DND-41 (cell line): ENCODE data around the gene TSPAN8.

Experiments used
- EZH2 ChIP-seq: IDR thresholded peaks from 3 replicates; pipeline ENCODE4 v1.6.1; 2012; ENCODE audit warnings: borderline replicate concordance, low read depth, mild to moderate bottlenecking, moderate library complexity, low read length, inconsistent platforms; ENCODE audit not compliant: severe bottlenecking
- TF ChIP-seq, protein P1 (sequence below): IDR thresholded peaks from 2 replicates; pipeline ENCODE4 v1.5.1; 2012; ENCODE audit warnings: borderline replicate concordance, low read length, moderate library complexity, mild to moderate bottlenecking; ENCODE audit not compliant: poor library complexity, severe bottlenecking; ENCODE audit errors: extremely low read depth

DNA sequence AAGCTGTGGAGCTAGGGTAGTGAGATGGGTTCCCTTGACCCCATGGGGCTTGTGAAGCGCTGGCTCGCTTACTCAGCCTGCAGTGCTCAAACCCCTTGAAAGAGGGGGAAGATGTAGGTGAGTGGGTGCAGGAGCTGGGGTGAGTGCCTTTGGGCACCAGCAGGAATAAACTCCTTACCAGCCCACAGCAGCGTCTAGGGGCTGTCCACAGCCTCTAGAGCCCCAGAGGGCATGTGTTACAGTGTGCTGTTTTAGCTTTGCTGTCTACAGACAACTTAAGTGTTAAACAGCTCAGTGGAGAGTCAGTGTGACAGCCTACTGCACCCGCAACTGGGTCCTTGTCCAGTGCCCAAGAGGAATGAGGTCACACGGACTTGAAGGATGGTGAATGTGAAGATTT lies 48.0 kb downstream of the TSPAN8 start:
- no peak for TF ChIP-seq EZH2
- TF ChIP-seq, protein P1, sequence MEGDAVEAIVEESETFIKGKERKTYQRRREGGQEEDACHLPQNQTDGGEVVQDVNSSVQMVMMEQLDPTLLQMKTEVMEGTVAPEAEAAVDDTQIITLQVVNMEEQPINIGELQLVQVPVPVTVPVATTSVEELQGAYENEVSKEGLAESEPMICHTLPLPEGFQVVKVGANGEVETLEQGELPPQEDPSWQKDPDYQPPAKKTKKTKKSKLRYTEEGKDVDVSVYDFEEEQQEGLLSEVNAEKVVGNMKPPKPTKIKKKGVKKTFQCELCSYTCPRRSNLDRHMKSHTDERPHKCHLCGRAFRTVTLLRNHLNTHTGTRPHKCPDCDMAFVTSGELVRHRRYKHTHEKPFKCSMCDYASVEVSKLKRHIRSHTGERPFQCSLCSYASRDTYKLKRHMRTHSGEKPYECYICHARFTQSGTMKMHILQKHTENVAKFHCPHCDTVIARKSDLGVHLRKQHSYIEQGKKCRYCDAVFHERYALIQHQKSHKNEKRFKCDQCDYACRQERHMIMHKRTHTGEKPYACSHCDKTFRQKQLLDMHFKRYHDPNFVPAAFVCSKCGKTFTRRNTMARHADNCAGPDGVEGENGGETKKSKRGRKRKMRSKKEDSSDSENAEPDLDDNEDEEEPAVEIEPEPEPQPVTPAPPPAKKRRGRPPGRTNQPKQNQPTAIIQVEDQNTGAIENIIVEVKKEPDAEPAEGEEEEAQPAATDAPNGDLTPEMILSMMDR: no peak
